ENCODE data around the gene KCP.

Gene KCP

DNA sequence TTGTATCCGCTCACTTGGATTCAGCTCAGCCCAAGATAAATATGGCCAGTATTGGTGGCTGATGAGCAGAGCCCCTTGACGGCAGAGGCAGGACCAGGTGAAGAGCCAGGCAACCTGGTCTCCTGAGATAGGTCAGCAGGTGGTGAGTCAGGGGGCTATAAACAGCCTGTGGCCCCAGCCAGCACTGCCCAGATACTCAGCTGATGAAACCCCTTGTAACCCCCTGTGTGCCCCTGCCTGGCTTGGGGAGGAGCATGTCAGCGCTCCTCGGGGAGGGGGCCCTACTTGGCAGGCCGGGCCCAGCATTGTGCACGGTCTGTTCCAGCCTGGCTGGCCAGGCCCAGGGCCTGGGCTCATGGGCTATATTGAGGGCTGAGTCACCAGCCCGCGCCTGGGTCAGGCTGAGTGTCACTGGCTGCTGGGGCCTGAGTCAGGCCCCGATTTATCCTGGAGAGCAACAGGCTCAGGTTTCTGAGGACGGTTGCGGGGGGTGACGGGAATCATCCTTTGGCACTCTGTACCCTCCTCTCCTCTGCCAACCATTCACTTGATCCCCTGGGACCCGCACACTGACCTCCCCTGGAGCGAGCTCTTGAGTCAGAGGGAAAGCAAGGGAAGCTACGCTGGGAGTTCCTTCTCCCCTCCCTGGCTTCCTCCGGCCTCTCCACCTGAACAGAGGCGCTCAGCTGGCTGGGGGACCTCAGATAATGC is 83.1 kb downstream of the KCP start:
- DNase-seq (ENCODE audit: low read depth): peak; percentile 66

DNA sequence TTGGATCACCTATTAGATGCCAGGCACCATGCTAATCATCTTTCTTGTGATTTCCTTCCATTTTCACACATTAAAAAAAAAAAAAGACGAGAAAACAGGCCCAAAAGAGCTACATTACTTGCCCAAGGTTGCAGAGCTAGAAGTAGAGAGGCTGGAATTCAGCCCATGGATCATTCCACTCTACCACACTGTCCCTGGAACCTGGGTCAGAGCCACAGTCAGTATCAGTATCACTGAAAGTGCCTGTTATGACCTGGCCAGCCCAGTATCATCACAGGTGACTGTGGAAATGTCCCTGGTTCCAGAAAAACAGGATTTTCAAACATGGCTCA is 83.6 kb downstream of the KCP start:
- no peak for DNase-seq (ENCODE audit: low read depth)

Data from amniotic epithelial cell (primary cell).